Upper lobe of right lung (tissue), 1 donor: ENCODE data around the gene ABCD3. TPM values are rescaled to one million over a fixed set of nuclear protein-coding genes. Genes with fewer than 3 reads are reported as not detected.
"Not testable (repeated sequence)": the region's sequence is repeated elsewhere in the genome, so short reads cannot be mapped to it uniquely, and the experiment has no call there.

Experiments
- ATAC-seq: fragments of 200-7000 bp; cut with Tn5 transposase; one replicate; pipeline ENCODE4 v1.9.1; 2020; ENCODE audit warnings: mild to moderate bottlenecking, moderate library complexity
- DNase-seq: peaks from one replicate; pipeline ENCODE4 v3.0.0-alpha.2; 2020
- H3K27ac ChIP-seq: fragments of 200-600 bp; one replicate; pipeline ENCODE4 v1.8.0; 2022
- H3K27me3 ChIP-seq: fragments of 200-600 bp; one replicate; pipeline ENCODE4 v1.8.0; 2022; ENCODE audit warnings: mild to moderate bottlenecking
- H3K36me3 ChIP-seq: fragments of 200-600 bp; one replicate; pipeline ENCODE4 v1.8.0; 2022
- H3K4me1 ChIP-seq: fragments of 200-600 bp; one replicate; pipeline ENCODE4 v1.8.0; 2022
- H3K4me3 ChIP-seq: fragments of 200-600 bp; one replicate; pipeline ENCODE4 v1.8.0; 2022; ENCODE audit warnings: mild to moderate bottlenecking
- H3K9me3 ChIP-seq: fragments of 200-600 bp; one replicate; pipeline ENCODE4 v1.8.0; 2022
- intact Hi-C: fragments of 100-400 bp; cut with DNase I; formaldehyde crosslinking; loops from one replicate; pipeline ENCODE4 v1.11.0; 2022
- total RNA-seq: library from RNA; stranded (reverse); fragmentation: NEBNext Ultra II Directional; extraction: Animal tissue kit (Norgen Biotek cat#: 25700); gene quantifications from one replicate; pipeline ENCODE4 v1.2.1, GENCODE V29; 2021
- TF ChIP-seq, protein P1 (sequence below): fragments of 200-600 bp; IDR thresholded peaks from one replicate; pipeline ENCODE4 v1.8.0; 2022; ENCODE audit warnings: antibody characterized with exemption
- donor health status: DM: no; HTN: yes; CAD: no; lungs with severe emphysema.

Gene ABCD3
- total RNA-seq, 1 donor from 2014 or later, result 50.9 TPM

GRCh38 chr1:94433866-94434265, 15.7 kb downstream of the ABCD3 start:
- intact Hi-C loops, result no loop called here
- Histone ChIP-seq H3K9me3 (no peaks in the 10 kb centered on the region), H3K4me3 (no peak overlapping the region), H3K27me3 (no peaks in the 10 kb centered on the region), H3K36me3 (no peaks in the 10 kb centered on the region), H3K27ac (no peak overlapping the region), H3K4me1 (no peaks in the 10 kb centered on the region)
- no peak for DNase-seq
- TF ChIP-seq, protein P1, sequence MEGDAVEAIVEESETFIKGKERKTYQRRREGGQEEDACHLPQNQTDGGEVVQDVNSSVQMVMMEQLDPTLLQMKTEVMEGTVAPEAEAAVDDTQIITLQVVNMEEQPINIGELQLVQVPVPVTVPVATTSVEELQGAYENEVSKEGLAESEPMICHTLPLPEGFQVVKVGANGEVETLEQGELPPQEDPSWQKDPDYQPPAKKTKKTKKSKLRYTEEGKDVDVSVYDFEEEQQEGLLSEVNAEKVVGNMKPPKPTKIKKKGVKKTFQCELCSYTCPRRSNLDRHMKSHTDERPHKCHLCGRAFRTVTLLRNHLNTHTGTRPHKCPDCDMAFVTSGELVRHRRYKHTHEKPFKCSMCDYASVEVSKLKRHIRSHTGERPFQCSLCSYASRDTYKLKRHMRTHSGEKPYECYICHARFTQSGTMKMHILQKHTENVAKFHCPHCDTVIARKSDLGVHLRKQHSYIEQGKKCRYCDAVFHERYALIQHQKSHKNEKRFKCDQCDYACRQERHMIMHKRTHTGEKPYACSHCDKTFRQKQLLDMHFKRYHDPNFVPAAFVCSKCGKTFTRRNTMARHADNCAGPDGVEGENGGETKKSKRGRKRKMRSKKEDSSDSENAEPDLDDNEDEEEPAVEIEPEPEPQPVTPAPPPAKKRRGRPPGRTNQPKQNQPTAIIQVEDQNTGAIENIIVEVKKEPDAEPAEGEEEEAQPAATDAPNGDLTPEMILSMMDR, result no peak
- no peak for ATAC-seq

GRCh38 chr1:94434365-94435045, 16.3 kb downstream of the ABCD3 start:
- no peak overlapping the region for H3K27ac ChIP-seq
- intact Hi-C loops, result no loop called here
- H3K9me3 ChIP-seq, result no peaks in the 10 kb centered on the region
- H3K36me3 ChIP-seq, result no peaks in the 10 kb centered on the region
- no peak overlapping the region for H3K4me3 ChIP-seq
- no peaks in the 10 kb centered on the region for H3K27me3 ChIP-seq
- H3K4me1 ChIP-seq, result no peaks in the 10 kb centered on the region
- TF ChIP-seq, protein P1, result no peak
- ATAC-seq (no peak), DNase-seq (no peak)

DNA sequence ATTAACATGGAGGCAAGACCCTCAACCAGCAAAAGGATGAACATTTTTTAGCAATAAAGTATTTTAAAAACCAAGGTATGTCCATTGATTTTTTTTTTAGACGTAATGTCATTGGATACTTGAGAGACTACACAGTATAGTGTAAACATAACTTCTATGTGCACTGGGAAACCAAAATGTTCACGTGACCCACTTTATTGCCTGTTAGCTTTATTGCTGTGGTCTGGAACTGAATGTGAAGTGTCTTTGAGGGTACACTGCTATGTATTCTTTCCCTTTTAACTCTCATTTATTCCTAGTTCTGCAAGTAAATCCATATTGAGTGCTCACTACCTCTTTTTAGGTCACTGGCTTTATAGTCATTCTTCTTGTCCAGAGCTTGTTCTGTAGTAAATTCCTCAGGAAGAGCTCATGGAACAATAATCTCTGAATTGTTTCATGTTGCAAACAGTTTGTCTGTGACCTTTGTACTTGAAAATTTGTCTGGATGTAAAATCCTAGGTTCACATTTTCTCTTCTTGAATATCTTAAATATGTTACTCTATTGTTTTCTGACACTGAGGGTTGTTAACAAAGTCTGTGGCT, 20.6 kb downstream of the ABCD3 start:
- H3K4me3 ChIP-seq, result no peak overlapping the region
- TF ChIP-seq, protein P1, result no peak
- H3K36me3 ChIP-seq, result no peaks in the 10 kb centered on the region
- intact Hi-C loops, result no loop called here
- ATAC-seq, result no peak
- H3K27ac ChIP-seq, result no peak overlapping the region
- H3K27me3 ChIP-seq, result no peaks in the 10 kb centered on the region
- DNase-seq, result no peak
- peaks cover 7% of the 10 kb centered on the region for H3K9me3 ChIP-seq
- H3K4me1 ChIP-seq, result no peaks in the 10 kb centered on the region

- TF ChIP-seq, protein P1, result no peak
- Histone ChIP-seq H3K36me3 (no peaks in the 10 kb centered on the region), H3K4me1 (no peaks in the 10 kb centered on the region), H3K27me3 (no peaks in the 10 kb centered on the region), H3K27ac (no peak overlapping the region), H3K9me3 (peaks cover 7% of the 10 kb centered on the region), H3K4me3 (no peak overlapping the region)
- ATAC-seq (no peak), DNase-seq (no peak)
- intact Hi-C loops, result no loop called here
These were observed 21.9 kb downstream of the ABCD3 start for GRCh38 chr1:94440088-94440487.

GRCh38 chr1:94443067-94443466, 24.9 kb downstream of the ABCD3 start:
- H3K4me1 ChIP-seq, H3K9me3 ChIP-seq, H3K4me3 ChIP-seq, intact Hi-C loops, H3K27ac ChIP-seq, H3K27me3 ChIP-seq, H3K36me3 ChIP-seq, ATAC-seq, DNase-seq: not testable (repeated sequence)

- H3K27me3 ChIP-seq, intact Hi-C loops, DNase-seq, H3K36me3 ChIP-seq, ATAC-seq, H3K4me3 ChIP-seq, H3K4me1 ChIP-seq, H3K27ac ChIP-seq: not testable (repeated sequence)
- peaks cover 10% of the 10 kb centered on the region for H3K9me3 ChIP-seq
These were observed 26.6 kb downstream of the ABCD3 start for GRCh38 chr1:94444819-94445218.

- H3K36me3 ChIP-seq, H3K4me1 ChIP-seq, ATAC-seq, H3K27ac ChIP-seq, intact Hi-C loops, H3K27me3 ChIP-seq, DNase-seq, H3K4me3 ChIP-seq: not testable (repeated sequence)
- H3K9me3 ChIP-seq, result peaks cover 20% of the 10 kb centered on the region
These were observed 27.5 kb downstream of the ABCD3 start for GRCh38 chr1:94445733-94446132.

DNA sequence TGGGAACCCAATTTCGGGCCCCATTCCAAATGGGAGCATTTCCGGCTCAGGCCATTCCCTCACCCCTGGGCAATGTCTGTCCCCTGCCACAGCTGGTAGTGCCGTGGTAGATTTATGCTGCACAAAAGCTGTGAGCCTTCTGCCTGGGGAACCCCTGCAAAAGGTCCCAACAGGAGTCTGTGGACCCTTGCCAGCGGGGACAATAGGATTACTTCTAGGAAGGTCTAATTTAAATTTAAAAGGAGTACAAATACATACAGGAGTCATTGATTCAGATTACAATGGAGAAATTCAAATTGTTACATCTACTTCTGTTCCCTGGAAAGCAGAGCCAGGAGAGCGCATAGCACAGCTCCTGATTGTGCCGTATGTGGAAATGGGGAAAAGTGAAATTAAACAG, 28.0 kb downstream of the ABCD3 start:
- ATAC-seq, H3K27ac ChIP-seq, H3K27me3 ChIP-seq, H3K4me3 ChIP-seq, H3K4me1 ChIP-seq, DNase-seq, H3K36me3 ChIP-seq, intact Hi-C loops: not testable (repeated sequence)
- peaks cover 24% of the 10 kb centered on the region for H3K9me3 ChIP-seq

GRCh38 chr1:94448741-94449140, 30.6 kb downstream of the ABCD3 start:
- H3K4me3 ChIP-seq, H3K27me3 ChIP-seq, H3K36me3 ChIP-seq, intact Hi-C loops, ATAC-seq, DNase-seq, H3K4me1 ChIP-seq, H3K27ac ChIP-seq: not testable (repeated sequence)
- H3K9me3 ChIP-seq, result peaks cover 18% of the 10 kb centered on the region
